A549 (cell line): ENCODE data around the gene FBXW9. TPM values are rescaled to one million over a fixed set of nuclear protein-coding genes. Genes with fewer than 3 reads are reported as not detected.
"Not testable (repeated sequence)": the region's sequence is repeated elsewhere in the genome, so short reads cannot be mapped to it uniquely, and the experiment has no call there.

ENCODE experiments used
- ATAC-seq, 2 experiments: fragments of 200-7000 bp in 1 of 2; fragments of >200 bp in 1 of 2; cut with Nextera tagmentation in 1 of 2; cut with Tn5 transposase in 1 of 2; 3 replicates each; pipeline versions ENCODE4 v1.8.0 to v1.9.1; 2018 to 2020; ENCODE audit warnings: mild to moderate bottlenecking in 1 of 2, moderate library complexity in 1 of 2
- CTCF ChIA-PET: fragments of 300-600 bp; sonication (Branson Sonifier 250); formaldehyde crosslinking; extraction: SDS; loops from one replicate; lab custom pipeline; 2021; ENCODE audit warnings: antibody characterized with exemption, inconsistent platforms; lab: Yijun Ruan, JAX
- POLR2A ChIA-PET: fragments of 350-600 bp; formaldehyde crosslinking; extraction: SDS; loops from one replicate; lab custom pipeline; 2021; ENCODE audit warnings: antibody characterized with exemption, inconsistent platforms; lab: Yijun Ruan, JAX
- DNase-seq, 2 experiments: peaks; one replicate each; pipeline versions ENCODE4 v3.0.0 to v3.0.0-alpha.2; 2011 to 2016; ENCODE audit warnings: low read depth in 1 of 2, low spot score in 1 of 2
- FAIRE-seq: peaks from 2 replicates; lab custom pipeline; 2011; peaks lifted over from hg19 to GRCh38; lab: Jason Lieb, UNC
- H3K27ac ChIP-seq, 2 experiments: fragments of >200 bp; sonication (Bioruptor Twin); formaldehyde crosslinking; 3 replicates each; pipeline ENCODE4 v1.5.1; 2016 to 2017
- H3K4me1 ChIP-seq: fragments of >200 bp; sonication (Bioruptor Twin); formaldehyde crosslinking; 3 replicates; pipeline ENCODE4 v1.6.1; 2016
- H3K4me2 ChIP-seq: fragments of >200 bp; sonication (Bioruptor Twin); formaldehyde crosslinking; 3 replicates; pipeline ENCODE4 v1.6.1; 2016
- H3K4me3 ChIP-seq: fragments of >200 bp; sonication (Bioruptor Twin); formaldehyde crosslinking; 3 replicates; pipeline ENCODE4 v1.5.1; 2016
- H3K9me3 ChIP-seq: fragments of >200 bp; sonication (Bioruptor Twin); formaldehyde crosslinking; 3 replicates; pipeline ENCODE4 v1.6.1; 2016
- ATOH8 ChIP-seq: fragments of 250-450 bp; sonication (Bioruptor Pico); IDR thresholded peaks from 2 replicates; pipeline ENCODE4 v1.5.0; 2020; ENCODE audit warnings: low read depth, mild to moderate bottlenecking, moderate library complexity
- BCL3 ChIP-seq: fragments of >200 bp; sonication (Bioruptor Twin); formaldehyde crosslinking; IDR thresholded peaks from 3 replicates; pipeline ENCODE4 v1.6.1; 2016
- EP300 ChIP-seq, 2 experiments: fragments of >200 bp; sonication (Bioruptor Twin); formaldehyde crosslinking; IDR thresholded peaks; 2 replicates in 1 of 2; 3 replicates in 1 of 2; pipeline ENCODE4 v1.6.1; 2016 to 2017
- FOSB ChIP-seq: fragments of 250-450 bp; sonication (Bioruptor Pico); IDR thresholded peaks from 2 replicates; pipeline ENCODE4 v1.5.0; 2020; ENCODE audit warnings: mild to moderate bottlenecking, moderate library complexity
- FOXS1 ChIP-seq: fragments of 250-450 bp; sonication (Bioruptor Pico); IDR thresholded peaks from 2 replicates; pipeline ENCODE4 v1.5.0; 2020; ENCODE audit warnings: mild to moderate bottlenecking, moderate library complexity
- HEYL ChIP-seq: fragments of 250-450 bp; sonication (Bioruptor Pico); IDR thresholded peaks from 2 replicates; pipeline ENCODE4 v1.8.0; 2021; ENCODE audit warnings: mild to moderate bottlenecking, moderate library complexity
- HOXB13 ChIP-seq: fragments of 250-450 bp; sonication (Bioruptor Pico); IDR thresholded peaks from 2 replicates; pipeline ENCODE4 v1.5.0; 2020; ENCODE audit warnings: low read depth, mild to moderate bottlenecking, moderate library complexity
- JUNB ChIP-seq: fragments of >200 bp; sonication (Bioruptor Twin); formaldehyde crosslinking; IDR thresholded peaks from 2 replicates; pipeline ENCODE4 v1.6.1; 2016
- KDM5A ChIP-seq: fragments of 200-600 bp; sonication (generic); IDR thresholded peaks from 2 replicates; pipeline ENCODE4 v1.6.1; 2016; ENCODE audit warnings: antibody characterized with exemption, mild to moderate bottlenecking
- MAX ChIP-seq: IDR thresholded peaks from 2 replicates; pipeline ENCODE4 v1.6.1; 2012
- PHF8 ChIP-seq: fragments of 200-600 bp; sonication (generic); IDR thresholded peaks from 2 replicates; pipeline ENCODE4 v1.6.1; 2016; ENCODE audit warnings: low read depth, mild to moderate bottlenecking, antibody characterized with exemption, moderate library complexity, borderline replicate concordance
- SREBF2 ChIP-seq: fragments of 450-650 bp; IDR thresholded peaks from 2 replicates; pipeline ENCODE4 v1.6.1; 2014; ENCODE audit warnings: mild to moderate bottlenecking, moderate library complexity
- TP53 ChIP-seq: fragments of 250-450 bp; sonication (Bioruptor Pico); IDR thresholded peaks from 2 replicates; pipeline ENCODE4 v1.5.0; 2021; ENCODE audit warnings: mild to moderate bottlenecking, moderate library complexity
- ZC3H11A ChIP-seq: fragments of 450-650 bp; IDR thresholded peaks from 2 replicates; pipeline ENCODE4 v1.6.1; 2014; ENCODE audit warnings: antibody characterized with exemption, mild to moderate bottlenecking
- ZSCAN20 ChIP-seq: fragments of 250-450 bp; sonication (Bioruptor Pico); IDR thresholded peaks from 2 replicates; pipeline ENCODE4 v1.8.0; 2022; ENCODE audit warnings: mild to moderate bottlenecking, moderate library complexity
- WGBS: methylation state at CpG from one replicate; pipeline ENCODE4 v1.1.6; 2017; ENCODE audit errors: missing lambda C conversion rate; 5-methylcytosine and 5-hydroxymethylcytosine counted together
- polyA plus RNA-seq, 4 experiments: library from polyadenylated mRNA; depleted of rRNA in 3 of 4; stranded (reverse); fragments of >200 nt; fragmentation: RNase III in 1 of 4; extraction: RNeasy Plus Mini Kit Qiagen cat#74134 plus additional on column Dnase treatment in 1 of 4; gene quantifications; 2 replicates in 3 of 4; 3 replicates in 1 of 4; pipeline ENCODE4 v1.2.3, GENCODE V29; 2011 to 2017

The FBXW9 gene
- polyA plus RNA-seq, 2 of the 4 experiments (the other 2 are of a cell fraction), result 5.7 to 8.0 TPM

GRCh38 chr19:12715102-12715501 is 18.7 kb upstream of the FBXW9 start (continued):
- TF ChIP-seq BCL3, result no peak
- TF ChIP-seq FOSB (CRISPR knock-in tag), result no peak

GRCh38 chr19:12713304-12713703 is 16.9 kb upstream of the FBXW9 start:
- H3K4me3 ChIP-seq, H3K27ac ChIP-seq, H3K9me3 ChIP-seq, H3K4me2 ChIP-seq, H3K4me1 ChIP-seq, POLR2A ChIA-PET, DNase-seq, FAIRE-seq, ATAC-seq: not testable (repeated sequence)
- 91% methylated on average over 9 of the region's 9 CpGs for WGBS
- TF ChIP-seq ZC3H11A, result peak; percentile 46
- CTCF ChIA-PET, result interaction anchor here (1.3 to 7.4 kb wide), 4 partner anchors 44 to 135 kb away, joined by 3 to 46 read pairs (median 5); no protein-coding TSS in a partner anchor

- H3K4me3 ChIP-seq, FAIRE-seq, H3K4me2 ChIP-seq, ATAC-seq, H3K4me1 ChIP-seq, DNase-seq, H3K9me3 ChIP-seq, POLR2A ChIA-PET, H3K27ac ChIP-seq: not testable (repeated sequence)
- WGBS, result 37% methylated on average over 13 of the region's 14 CpGs
- CTCF ChIA-PET, result interaction anchor here (0.7 to 1.6 kb wide), 2 partner anchors 35 to 86 kb away, joined by 3 to 7 read pairs; no protein-coding TSS in a partner anchor
Observed at GRCh38 chr19:12712077-12712476, 15.6 kb upstream of the FBXW9 start.

GRCh38 chr19:12711187-12711586 is 14.8 kb upstream of the FBXW9 start:
- H3K9me3 ChIP-seq, result no peaks in the 10 kb centered on the region
- DNase-seq (no peak), ATAC-seq (no peak), FAIRE-seq (no peak)
- H3K27ac ChIP-seq, result no peak overlapping the region
- ChIA-PET POLR2A (no interaction called here), CTCF (interaction anchor here (1.0 to 1.6 kb wide), 2 partner anchors 34 to 49 kb away, joined by 7 read pairs; no protein-coding TSS in a partner anchor)
- no peak overlapping the region for H3K4me2 ChIP-seq
- no peak for TF ChIP-seq PHF8
- TF ChIP-seq BCL3, result no peak
- TF ChIP-seq SREBF2, result no peak
- no peak for TF ChIP-seq HEYL (CRISPR knock-in tag)
- no peak for TF ChIP-seq FOXS1 (CRISPR knock-in tag)
- no peak for TF ChIP-seq EP300 (IDR thresholded peaks at IDR 0.05)
- TF ChIP-seq TP53 (CRISPR knock-in tag), result no peak
- 91% methylated on average over 12 of the region's 17 CpGs for WGBS
- H3K4me3 ChIP-seq, result no peak overlapping the region
- H3K4me1 ChIP-seq, result no peaks in the 10 kb centered on the region

GRCh38 chr19:12708641-12709040 is 12.2 kb upstream of the FBXW9 start:
- H3K4me1 ChIP-seq, result no peaks in the 10 kb centered on the region
- H3K27ac ChIP-seq, result no peak overlapping the region
- H3K9me3 ChIP-seq, result no peaks in the 10 kb centered on the region
- H3K4me2 ChIP-seq, result no peak overlapping the region
- no peak for FAIRE-seq
- no peak overlapping the region for H3K4me3 ChIP-seq
- DNase-seq, result no peak
- 95% methylated on average over 8 of the region's 8 CpGs for WGBS
- ChIA-PET POLR2A (interaction anchor here (0.7 kb wide), 2 partner anchors 29 to 77 kb away, joined by 3 to 6 read pairs; partner anchors contain the start of gene GET3), CTCF (interaction anchor here (0.7 to 2.9 kb wide), 7 partner anchors 11 to 1853 kb away, joined by 3 to 11 read pairs (median 5); no protein-coding TSS in a partner anchor)
- no peak for TF ChIP-seq ZSCAN20 (CRISPR knock-in tag)
- no peak for TF ChIP-seq HOXB13 (CRISPR knock-in tag)
- no peak for TF ChIP-seq JUNB
- no peak for TF ChIP-seq KDM5A
- TF ChIP-seq MAX, result no peak
- TF ChIP-seq ATOH8 (CRISPR knock-in tag), result no peak
- ATAC-seq, result no peak
